K562 (cell line): ENCODE data around the gene ATL3. TPM values are rescaled to one million over a fixed set of nuclear protein-coding genes. Genes with fewer than 3 reads are reported as not detected.

Experiments
- BCOR ChIP-seq: fragments of 450-650 bp; IDR thresholded peaks from 2 replicates; pipeline ENCODE4 v1.6.1; 2016
- EP300 ChIP-seq: IDR thresholded peaks from 2 replicates; pipeline ENCODE4 v1.6.1; 2012; ENCODE audit warnings: low read length, improper control_type of control experiment
- GABPB1 ChIP-seq: sonication (generic); formaldehyde crosslinking; IDR thresholded peaks from 2 replicates; pipeline ENCODE4 v1.8.0; 2022; ENCODE audit warnings: mild to moderate bottlenecking, missing genetic modification reagents
- HNRNPL ChIP-seq: fragments of 200-400 bp; formaldehyde crosslinking; IDR thresholded peaks from 2 replicates; pipeline ENCODE4 v1.6.1; 2017; ENCODE audit warnings: low read depth, mild to moderate bottlenecking, low read length
- KDM2B ChIP-seq: fragments of 250-450 bp; sonication (Bioruptor Pico); IDR thresholded peaks from 2 replicates; pipeline ENCODE4 v1.8.0; 2021; ENCODE audit warnings: mild to moderate bottlenecking, moderate library complexity
- MLLT1 ChIP-seq, 2 experiments: fragments of 450-650 bp; IDR thresholded peaks; 2 replicates each; pipeline ENCODE4 v1.6.1; 2016
- NFATC3 ChIP-seq: fragments of 450-650 bp; IDR thresholded peaks from 2 replicates; pipeline ENCODE4 v1.6.1; 2017; ENCODE audit warnings: mild to moderate bottlenecking
- NKRF ChIP-seq: fragments of 450-650 bp; IDR thresholded peaks from 2 replicates; pipeline ENCODE4 v1.6.1; 2016; ENCODE audit warnings: borderline replicate concordance
- NR1H2 ChIP-seq: sonication (generic); formaldehyde crosslinking; IDR thresholded peaks from 2 replicates; pipeline ENCODE4 v1.4.0; 2020; ENCODE audit warnings: mild to moderate bottlenecking, missing genetic modification reagents
- PKNOX1 ChIP-seq: fragments of 450-650 bp; IDR thresholded peaks from 2 replicates; pipeline ENCODE4 v1.6.1; 2016
- SMARCA5 ChIP-seq: fragments of 450-650 bp; IDR thresholded peaks from 2 replicates; pipeline ENCODE4 v1.6.1; 2016
- SREBF1 ChIP-seq: fragments of 150-350 bp; IDR thresholded peaks from 2 replicates; pipeline ENCODE4 v1.6.1; 2014; ENCODE audit warnings: antibody characterized with exemption, low read depth, low read length, borderline replicate concordance
- SRSF3 ChIP-seq: fragments of 200-400 bp; formaldehyde crosslinking; IDR thresholded peaks from 2 replicates; pipeline ENCODE4 v1.6.1; 2016; ENCODE audit warnings: mild to moderate bottlenecking, low read length, moderate library complexity; ENCODE audit not compliant: insufficient read depth
- TBL1XR1 ChIP-seq, 2 experiments: IDR thresholded peaks; 2 replicates each; pipeline ENCODE4 v1.6.1; 2012; ENCODE audit warnings: improper control_type of control experiment in 2 of 2, low read length in 2 of 2, mild to moderate bottlenecking in 1 of 2
- TEAD1 ChIP-seq, 2 experiments: fragments of 450-650 bp in 1 of 2; sonication (generic) in 1 of 2; formaldehyde crosslinking; IDR thresholded peaks; 2 replicates each; pipeline versions ENCODE4 v1.4.0 to v1.8.0; 2020 to 2022; ENCODE audit warnings: mild to moderate bottlenecking in 2 of 2, missing genetic modification reagents in 1 of 2
- ZBTB17 ChIP-seq: fragments of 450-650 bp; formaldehyde crosslinking; IDR thresholded peaks from 2 replicates; pipeline ENCODE4 v1.4.0; 2020; ENCODE audit warnings: mild to moderate bottlenecking
- polyA plus RNA-seq, 8 experiments: library from polyadenylated mRNA; depleted of rRNA in 4 of 8; stranded (reverse) in 5 of 8; unstranded in 3 of 8; fragments of >200 nt; fragmentation: Nextera tagmentation in 2 of 8; fragmentation: Illumina TruSeq in 1 of 8; extraction: Ambion mirVana in 2 of 8; extraction: Trizol in 1 of 8; gene quantifications; 2 replicates each; pipeline versions ENCODE4 v1.2.1 to v1.2.3, GENCODE V29; 2011 to 2014; ENCODE audit warnings: inconsistent platforms in 1 of 8, missing spikeins in 1 of 8
- total RNA-seq, 7 experiments: library from RNA; depleted of rRNA in 6 of 7; stranded (reverse); fragments of >200 nt in 6 of 7; fragmentation: Illumina TruSeq in 2 of 7; extraction: Trizol in 2 of 7; gene quantifications; 2 replicates each; pipeline versions ENCODE4 v1.2.1 to v1.2.3, GENCODE V29; 2011 to 2021; ENCODE audit warnings: low replicate concordance in 1 of 7
- TF ChIP-seq, protein P1 (sequence below), 3 experiments: fragments of 200-800 bp in 1 of 3; fragments of 250-450 bp in 1 of 3; fragments of 450-650 bp in 1 of 3; sonication (Bioruptor Pico) in 1 of 3; sonication (Bioruptor generic) in 1 of 3; formaldehyde crosslinking in 1 of 3; IDR thresholded peaks; 2 replicates each; pipeline versions ENCODE4 v1.6.1 to v1.8.0; 2016 to 2022; ENCODE audit warnings: mild to moderate bottlenecking in 2 of 3, missing genetic modification characterization in 2 of 3, missing compliant biosample characterization in 1 of 3, moderate library complexity in 1 of 3
- TF ChIP-seq, protein P2 (sequence below): fragments of 450-650 bp; formaldehyde crosslinking; IDR thresholded peaks from 2 replicates; pipeline ENCODE4 v1.4.0; 2020; ENCODE audit warnings: mild to moderate bottlenecking

Gene ATL3
- total and polyA plus RNA-seq, 9 of the 15 experiments (the other 6 are each of a cell fraction or from before 2014, with no cell fraction given), result 18.2 to 39.8 (median 23.9) TPM

- TF ChIP-seq, protein P1, sequence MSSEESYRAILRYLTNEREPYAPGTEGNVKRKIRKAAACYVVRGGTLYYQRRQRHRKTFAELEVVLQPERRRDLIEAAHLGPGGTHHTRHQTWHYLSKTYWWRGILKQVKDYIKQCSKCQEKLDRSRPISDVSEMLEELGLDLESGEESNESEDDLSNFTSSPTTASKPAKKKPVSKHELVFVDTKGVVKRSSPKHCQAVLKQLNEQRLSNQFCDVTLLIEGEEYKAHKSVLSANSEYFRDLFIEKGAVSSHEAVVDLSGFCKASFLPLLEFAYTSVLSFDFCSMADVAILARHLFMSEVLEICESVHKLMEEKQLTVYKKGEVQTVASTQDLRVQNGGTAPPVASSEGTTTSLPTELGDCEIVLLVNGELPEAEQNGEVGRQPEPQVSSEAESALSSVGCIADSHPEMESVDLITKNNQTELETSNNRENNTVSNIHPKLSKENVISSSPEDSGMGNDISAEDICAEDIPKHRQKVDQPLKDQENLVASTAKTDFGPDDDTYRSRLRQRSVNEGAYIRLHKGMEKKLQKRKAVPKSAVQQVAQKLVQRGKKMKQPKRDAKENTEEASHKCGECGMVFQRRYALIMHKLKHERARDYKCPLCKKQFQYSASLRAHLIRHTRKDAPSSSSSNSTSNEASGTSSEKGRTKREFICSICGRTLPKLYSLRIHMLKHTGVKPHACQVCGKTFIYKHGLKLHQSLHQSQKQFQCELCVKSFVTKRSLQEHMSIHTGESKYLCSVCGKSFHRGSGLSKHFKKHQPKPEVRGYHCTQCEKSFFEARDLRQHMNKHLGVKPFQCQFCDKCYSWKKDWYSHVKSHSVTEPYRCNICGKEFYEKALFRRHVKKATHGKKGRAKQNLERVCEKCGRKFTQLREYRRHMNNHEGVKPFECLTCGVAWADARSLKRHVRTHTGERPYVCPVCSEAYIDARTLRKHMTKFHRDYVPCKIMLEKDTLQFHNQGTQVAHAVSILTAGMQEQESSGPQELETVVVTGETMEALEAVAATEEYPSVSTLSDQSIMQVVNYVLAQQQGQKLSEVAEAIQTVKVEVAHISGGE (CRISPR knock-in tag; IDR thresholded peaks at IDR 0.05), result no peak
- TF ChIP-seq, protein P2, sequence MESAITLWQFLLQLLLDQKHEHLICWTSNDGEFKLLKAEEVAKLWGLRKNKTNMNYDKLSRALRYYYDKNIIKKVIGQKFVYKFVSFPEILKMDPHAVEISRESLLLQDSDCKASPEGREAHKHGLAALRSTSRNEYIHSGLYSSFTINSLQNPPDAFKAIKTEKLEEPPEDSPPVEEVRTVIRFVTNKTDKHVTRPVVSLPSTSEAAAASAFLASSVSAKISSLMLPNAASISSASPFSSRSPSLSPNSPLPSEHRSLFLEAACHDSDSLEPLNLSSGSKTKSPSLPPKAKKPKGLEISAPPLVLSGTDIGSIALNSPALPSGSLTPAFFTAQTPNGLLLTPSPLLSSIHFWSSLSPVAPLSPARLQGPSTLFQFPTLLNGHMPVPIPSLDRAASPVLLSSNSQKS (CRISPR knock-in tag), result no peak
- TF ChIP-seq NR1H2, result no peak
- peak; percentile 54; the same call in 1 of the 2 replicates for TF ChIP-seq PKNOX1
- no peak for TF ChIP-seq GABPB1 (CRISPR knock-in tag)
- TF ChIP-seq BCOR, result no peak
- TF ChIP-seq SRSF3, result no peak
- no peak for TF ChIP-seq EP300
- TF ChIP-seq SREBF1, result no peak
- TF ChIP-seq MLLT1 (IDR thresholded peaks at IDR 0.05), result peak in 1 of 2 experiments; percentile 13; a peak in 1 of 4 replicates
- TF ChIP-seq ZBTB17 (CRISPR knock-in tag), result 0 out of 2 replicates have a peak, but pooled peaks have one; percentile 43
- 0 out of 4 replicates have a peak, but pooled peaks of 1 of the 2 experiments have one; percentile 9 for TF ChIP-seq TBL1XR1 (IDR thresholded peaks at IDR 0.05; ENCODE audit: low read length in 2 of 2)
- no peak for TF ChIP-seq NFATC3
- 0 out of 2 replicates have a peak, but pooled peaks have one; percentile 31 for TF ChIP-seq NKRF
- peak; percentile 54; the same call in 1 of the 2 replicates for TF ChIP-seq SMARCA5
- no peak for TF ChIP-seq KDM2B (CRISPR knock-in tag)
- no peak for TF ChIP-seq HNRNPL
- TF ChIP-seq TEAD1 (CRISPR knock-in tag; IDR thresholded peaks at IDR 0.05), result no peak
These were observed 11.2 kb upstream of the ATL3 start (continued) for GRCh38 chr11:63682066-63683021.
